Heart left ventricle (tissue), 16 donors: ENCODE results near the gene RIMS1. TPM values are rescaled to one million over a fixed set of nuclear protein-coding genes. Genes with fewer than 3 reads are reported as not detected.

Experiments
- ATAC-seq, 4 donors: fragments of 200-7000 bp; cut with Tn5 transposase; one replicate each; pipeline ENCODE4 v1.9.1; 2020 to 2022; ENCODE audit warnings: moderate library complexity in 4 of 4, mild to moderate bottlenecking in 3 of 4, moderate number of reproducible peaks in 1 of 4
- DNase-seq, 5 donors: peaks; one replicate each; pipeline ENCODE4 v3.0.0-alpha.2; 2020
- H3K27ac ChIP-seq, 12 donors: fragments of 200-600 bp; sonication (generic) in 4 of 12; one replicate each; pipeline versions ENCODE4 v1.5.0 to v1.8.0; 2016 to 2022; ENCODE audit warnings: mild to moderate bottlenecking in 2 of 12
- H3K27me3 ChIP-seq, 9 donors: fragments of 200-600 bp; sonication (generic) in 2 of 9; one replicate each; pipeline versions ENCODE4 v1.5.1 to v1.8.0; 2016 to 2022; ENCODE audit warnings: mild to moderate bottlenecking in 3 of 9
- H3K36me3 ChIP-seq, 9 donors: fragments of 200-600 bp; sonication (generic) in 2 of 9; one replicate each; pipeline versions ENCODE4 v1.5.0 to v1.8.0; 2018 to 2022; ENCODE audit warnings: mild to moderate bottlenecking in 2 of 9
- H3K4me1 ChIP-seq, 12 donors: fragments of 200-600 bp; sonication (generic) in 4 of 12; one replicate each; pipeline versions ENCODE4 v1.5.0 to v1.8.0; 2016 to 2022; ENCODE audit warnings: mild to moderate bottlenecking in 3 of 12
- H3K4me3 ChIP-seq, 12 donors: fragments of 200-600 bp; sonication (generic) in 4 of 12; one replicate each; pipeline versions ENCODE4 v1.5.0 to v1.8.0; 2017 to 2022; ENCODE audit warnings: mild to moderate bottlenecking in 9 of 12, moderate library complexity in 4 of 12
- H3K9me3 ChIP-seq, 12 donors: fragments of 200-600 bp; sonication (generic) in 4 of 12; one replicate each; pipeline versions ENCODE4 v1.5.0 to v1.8.0; 2016 to 2022; ENCODE audit warnings: mild to moderate bottlenecking in 1 of 12
- POLR2A ChIP-seq, 2 donors: fragments of 450-650 bp; IDR thresholded peaks; one replicate each; pipeline ENCODE4 v1.6.1; 2017; ENCODE audit warnings: antibody characterized with exemption in 2 of 2, mild to moderate bottlenecking in 2 of 2, moderate library complexity in 2 of 2
- WGBS, 4 donors: extraction: QIAGEN DNeasy Blood & Tissue Kit in 2 of 4; methylation state at CpG; one replicate each; pipeline versions ENCODE4 v1.1.5 to v1.1.7; 2013 to 2018; 5-methylcytosine and 5-hydroxymethylcytosine counted together
- intact Hi-C, 10 donors: fragments of 100-400 bp; cut with DNase I; formaldehyde crosslinking; loops; one replicate each; pipeline versions ENCODE4 v1.11.1 to v1.14.2; 2022
- polyA plus RNA-seq, 2 donors: library from polyadenylated mRNA; stranded (reverse); fragments of 200-250 nt; gene quantifications; one replicate each; pipeline ENCODE4 v1.2.3, GENCODE V29; 2013
- total RNA-seq, 9 donors: library from RNA; depleted of rRNA in 2 of 9; stranded (reverse); fragments of >200 nt in 2 of 9; fragmentation: NEBNext Ultra II Directional in 3 of 9; extraction: Animal tissue kit (Norgen Biotek cat#: 25700) in 3 of 9; gene quantifications; one replicate each; pipeline versions ENCODE4 v1.1.0 to v1.2.4, GENCODE V29; 2016 to 2023
- TF ChIP-seq, protein P1 (sequence below), 12 donors: fragments of 200-600 bp; sonication (generic) in 4 of 12; IDR thresholded peaks; one replicate each; pipeline versions ENCODE4 v1.5.0 to v1.8.0; 2018 to 2022; ENCODE audit warnings: antibody characterized with exemption in 12 of 12, mild to moderate bottlenecking in 5 of 12
- donor health status: ischemic (EF 13 %, LVEDD 7.1; RV severe dilation, severe dysfunction).
- donor health status: healthy with polysubstance abuse.
- donor health status: DM: no; HTN: yes; CAD: no.
- donor health status: DM: no; HTN: no; CAD: no.
- donor health status: ischemic (EF 25% LVEDD 6.9; RV normal size, moderate dysfunction).
- donor health status: ischemic (EF 25% LVEDD 5.7; RV mildly dilated, moderate dysfunction).
- donor health status: healthy.
- donor health status: DM: yes; HTN: yes; CAD: no.
- donor health status: ischemic (EF 35%, LVEDD 5.7; RV mildly dilated, moderate dysfunction).
- donor health status: nonischemic (EF 11% LVEDD 7.7; RV severe dilation, severe dysfunction).
- donor health status: DM: yes; HTN: yes; CAD: no.
- donor health status: PGD.
- donor health status: ischemic (EF 29% LVEDD 5.4; RV normal size, mild dysfunction).
- donor health status: nonischemic (EF 23%, LVEDD 6.1; RV moderate dilation, normal function).

Gene RIMS1
- total and polyA plus RNA-seq, 11 donors, result 0.11 to 3.2 (median 1.1) TPM; not detected in 4

DNA sequence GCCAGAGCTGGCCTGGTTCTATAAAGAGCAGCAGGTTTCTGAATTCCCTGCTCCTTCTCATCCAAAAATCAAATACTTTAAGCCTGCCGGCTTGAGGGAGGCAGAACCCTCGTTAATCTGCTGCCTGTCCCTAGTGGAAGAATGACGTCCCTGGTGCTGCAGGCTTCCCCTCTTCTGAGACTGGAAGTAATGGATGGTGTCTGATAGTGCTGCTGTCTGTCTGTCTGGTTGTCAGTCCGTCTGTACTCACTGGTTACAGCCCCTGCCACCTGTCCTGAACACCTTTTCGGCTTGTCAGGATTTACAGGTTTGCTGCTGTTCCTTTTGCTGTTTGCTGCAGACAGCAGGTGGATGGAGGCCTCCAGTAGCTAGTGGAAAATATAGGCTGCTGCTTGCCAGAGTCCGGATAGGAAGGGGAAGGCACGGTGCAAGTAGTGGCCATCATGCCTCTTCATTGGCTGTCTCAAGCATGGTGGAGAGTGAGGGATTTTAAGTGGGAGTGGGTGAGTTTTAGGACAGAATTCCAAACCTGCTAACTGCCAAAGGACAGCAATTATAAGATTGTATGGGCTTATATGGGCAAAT lies 2.5 kb downstream of the RIMS1 start:
- TF ChIP-seq, protein P1, sequence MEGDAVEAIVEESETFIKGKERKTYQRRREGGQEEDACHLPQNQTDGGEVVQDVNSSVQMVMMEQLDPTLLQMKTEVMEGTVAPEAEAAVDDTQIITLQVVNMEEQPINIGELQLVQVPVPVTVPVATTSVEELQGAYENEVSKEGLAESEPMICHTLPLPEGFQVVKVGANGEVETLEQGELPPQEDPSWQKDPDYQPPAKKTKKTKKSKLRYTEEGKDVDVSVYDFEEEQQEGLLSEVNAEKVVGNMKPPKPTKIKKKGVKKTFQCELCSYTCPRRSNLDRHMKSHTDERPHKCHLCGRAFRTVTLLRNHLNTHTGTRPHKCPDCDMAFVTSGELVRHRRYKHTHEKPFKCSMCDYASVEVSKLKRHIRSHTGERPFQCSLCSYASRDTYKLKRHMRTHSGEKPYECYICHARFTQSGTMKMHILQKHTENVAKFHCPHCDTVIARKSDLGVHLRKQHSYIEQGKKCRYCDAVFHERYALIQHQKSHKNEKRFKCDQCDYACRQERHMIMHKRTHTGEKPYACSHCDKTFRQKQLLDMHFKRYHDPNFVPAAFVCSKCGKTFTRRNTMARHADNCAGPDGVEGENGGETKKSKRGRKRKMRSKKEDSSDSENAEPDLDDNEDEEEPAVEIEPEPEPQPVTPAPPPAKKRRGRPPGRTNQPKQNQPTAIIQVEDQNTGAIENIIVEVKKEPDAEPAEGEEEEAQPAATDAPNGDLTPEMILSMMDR (IDR thresholded peaks at IDR 0.05), result no peak
- no peak for TF ChIP-seq POLR2A (IDR thresholded peaks at IDR 0.05)
- Histone ChIP-seq H3K4me3 (no peak overlapping the region), H3K27ac (no peak overlapping the region), H3K9me3 (no peaks in the 10 kb centered on the region), H3K4me1 (peaks cover 0 to 10% (median 0%) of the 10 kb centered on the region in 12 donors), H3K27me3 (peaks cover 8 to 42% (median 24%) of the 10 kb centered on the region in 9 donors), H3K36me3 (no peaks in the 10 kb centered on the region)
- intact Hi-C loops, result no loop called here
- no peak for DNase-seq
- ATAC-seq, result no peak
- WGBS, 4 donors, result 47 to 54% (median 50%) methylated on average over 7 of the region's 7 CpGs

DNA sequence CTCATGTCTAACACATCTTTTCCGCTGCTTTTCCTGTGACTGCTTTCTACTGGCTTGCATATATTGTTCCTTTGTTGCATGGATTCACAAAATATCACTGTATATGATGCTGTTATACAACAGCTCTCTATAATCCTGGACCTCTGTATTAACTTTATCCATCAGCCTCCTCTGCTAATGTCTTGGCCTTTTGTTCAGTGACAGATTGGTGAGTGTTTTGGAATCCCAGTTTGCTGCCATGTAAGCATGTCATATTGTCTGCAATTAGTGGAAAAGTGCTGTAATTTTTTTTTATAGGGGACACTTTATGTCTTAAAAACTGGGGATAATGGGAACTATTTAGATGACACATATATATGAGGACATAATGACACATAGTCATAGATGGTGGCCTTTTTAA lies 3.0 kb downstream of the RIMS1 start:
- H3K4me1 ChIP-seq, result peaks cover 0 to 10% (median 0%) of the 10 kb centered on the region in 12 donors
- intact Hi-C loops, result no loop called here
- DNase-seq (no peak), ATAC-seq (no peak)
- no peak overlapping the region for H3K4me3 ChIP-seq
- TF ChIP-seq POLR2A (IDR thresholded peaks at IDR 0.05), result no peak
- TF ChIP-seq, protein P1 (IDR thresholded peaks at IDR 0.05), result no peak
- no peak overlapping the region for H3K27ac ChIP-seq
- WGBS, 4 donors, result 82 to 92% (median 87%) methylated on average over 1 of the region's 1 CpG
- peaks cover 8 to 39% (median 24%) of the 10 kb centered on the region in 9 donors for H3K27me3 ChIP-seq
- no peaks in the 10 kb centered on the region for H3K36me3 ChIP-seq
- no peaks in the 10 kb centered on the region for H3K9me3 ChIP-seq

DNA sequence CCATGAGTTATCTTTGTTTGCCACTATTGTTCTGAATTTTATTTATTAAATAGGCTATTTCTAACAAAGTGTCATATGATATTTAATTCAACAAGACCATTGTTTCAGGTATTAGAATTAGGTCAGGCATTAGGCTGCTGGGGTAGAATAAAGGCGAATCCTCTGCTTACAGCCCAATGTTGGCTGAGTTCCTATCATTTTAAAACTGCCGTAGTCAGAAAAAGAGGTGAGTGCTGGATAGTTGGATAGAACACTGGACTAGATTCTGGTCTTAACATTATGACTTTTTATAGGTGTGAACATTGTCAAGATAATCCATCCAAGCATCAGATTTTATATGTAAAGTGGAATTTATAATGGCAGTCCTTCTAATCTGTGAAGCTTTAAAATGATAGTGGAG lies 6.3 kb downstream of the RIMS1 start:
- DNase-seq (no peak), ATAC-seq (no peak)
- no peak overlapping the region for H3K4me3 ChIP-seq
- peaks cover 0 to 11% (median 5%) of the 10 kb centered on the region in 9 donors for H3K27me3 ChIP-seq
- 68 to 91% (median 87%) methylated on average over 2 of the region's 2 CpGs for WGBS, 4 donors
- H3K36me3 ChIP-seq, result no peaks in the 10 kb centered on the region
- H3K27ac ChIP-seq, result no peak overlapping the region
- no peaks in the 10 kb centered on the region for H3K9me3 ChIP-seq
- no peaks in the 10 kb centered on the region for H3K4me1 ChIP-seq
- intact Hi-C loops, result no loop called here
- TF ChIP-seq, protein P1 (IDR thresholded peaks at IDR 0.05), result no peak

DNA sequence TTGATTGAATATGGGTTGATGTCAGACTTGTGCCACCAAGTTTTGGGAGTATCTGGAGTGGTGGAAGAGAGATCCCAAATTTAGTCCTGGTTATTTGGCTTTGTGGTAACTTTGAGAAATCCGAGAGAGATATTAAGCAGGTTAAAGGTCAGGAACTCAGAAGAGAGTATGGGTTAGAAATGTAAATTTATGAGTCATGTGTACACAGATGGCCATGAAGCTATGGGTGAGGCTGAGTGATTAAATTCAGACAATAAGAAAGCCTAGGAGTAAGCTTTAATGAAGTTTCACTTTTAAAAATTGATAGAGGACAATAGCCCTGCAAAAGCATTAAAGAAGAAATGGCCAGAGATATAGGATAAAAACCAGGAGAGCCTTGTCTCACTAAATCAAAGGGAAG lies 14.3 kb downstream of the RIMS1 start:
- intact Hi-C loops, result no loop called here
- H3K9me3 ChIP-seq, result no peaks in the 10 kb centered on the region
- H3K36me3 ChIP-seq, result no peaks in the 10 kb centered on the region
- WGBS, 4 donors, result 46 to 58% (median 51%) methylated on average over 1 of the region's 1 CpG
- no peaks in the 10 kb centered on the region for H3K4me1 ChIP-seq
- H3K27ac ChIP-seq, result no peak overlapping the region
- no peak for TF ChIP-seq POLR2A (IDR thresholded peaks at IDR 0.05)
- TF ChIP-seq, protein P1 (IDR thresholded peaks at IDR 0.05), result no peak
- H3K27me3 ChIP-seq, result no peaks in the 10 kb centered on the region
- no peak overlapping the region for H3K4me3 ChIP-seq
- DNase-seq (no peak), ATAC-seq (no peak)
